NCI-H2107 treated with DMSO at 0.1 percent for 48 hours (cell line): ENCODE measurements around the gene LRP11.
A peak's percentile ranks its signal among the peaks of the same experiment; 100 is the strongest.
"Not testable (repeated sequence)": the region's sequence is repeated elsewhere in the genome, so short reads cannot be mapped to it uniquely, and the experiment has no call there.

Experiments used
- DNase-seq: peaks from one replicate; lab custom pipeline; 2025; ENCODE audit not compliant: unreplicated experiment; lab: John Stamatoyannopoulos, UW

Gene LRP11

DNA sequence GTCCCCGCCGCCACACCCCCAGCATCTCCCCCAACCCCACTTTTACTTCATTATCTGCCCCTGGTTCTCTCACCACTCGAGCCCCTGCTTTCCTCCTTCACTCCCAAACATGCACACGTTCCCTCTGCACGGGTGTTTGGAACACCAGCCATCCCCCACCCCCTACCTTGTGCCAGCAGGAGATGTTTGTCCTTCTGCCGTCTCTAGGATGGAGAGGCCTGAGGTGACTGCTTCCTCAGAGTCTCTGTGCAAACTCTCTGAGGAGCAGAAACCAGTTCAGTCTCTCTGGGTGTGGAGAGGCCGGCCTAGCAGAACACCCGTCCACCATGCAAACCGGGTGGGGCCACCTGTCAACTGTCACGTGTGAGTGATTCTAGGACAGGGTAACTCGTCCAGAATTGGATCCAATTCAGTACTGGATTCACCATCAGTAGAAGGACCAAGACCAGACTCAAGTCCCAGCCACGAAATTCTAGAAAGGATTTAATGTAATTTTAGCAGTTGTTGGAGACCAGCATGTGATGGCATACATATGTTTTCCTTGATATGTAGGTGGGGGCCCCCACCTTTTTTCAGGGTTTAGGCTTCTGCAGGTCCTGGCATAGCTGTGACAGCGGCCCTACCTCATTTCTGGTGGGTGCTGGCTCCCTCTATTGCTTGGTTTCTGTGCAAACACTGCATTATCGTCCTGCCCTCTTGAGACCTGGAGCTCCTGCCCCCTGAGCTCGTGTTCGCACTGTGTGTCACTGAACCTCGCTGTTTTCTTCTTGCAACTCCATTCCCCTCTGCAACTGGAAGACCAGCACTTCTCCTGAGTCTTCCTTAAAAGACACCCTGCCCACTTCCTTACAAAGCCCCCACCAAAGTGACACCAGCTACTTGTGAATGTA, 33.9 kb upstream of the LRP11 start, which contains the start of gene RAET1E:
Gene RAET1E, minus strand, starts transcription at position 259 of the 890 bp plus-strand sequence. CDS start 7,212 bp downstream, outside the sequence.
- DNase-seq = no peak

GRCh38 chr6:149897015-149897697, 33.0 kb upstream of the LRP11 start:
- no peak for DNase-seq

GRCh38 chr6:149896491-149896890, 32.3 kb upstream of the LRP11 start:
- DNase-seq = no peak

GRCh38 chr6:149895833-149896271, 31.7 kb upstream of the LRP11 start:
- DNase-seq = no peak

DNA sequence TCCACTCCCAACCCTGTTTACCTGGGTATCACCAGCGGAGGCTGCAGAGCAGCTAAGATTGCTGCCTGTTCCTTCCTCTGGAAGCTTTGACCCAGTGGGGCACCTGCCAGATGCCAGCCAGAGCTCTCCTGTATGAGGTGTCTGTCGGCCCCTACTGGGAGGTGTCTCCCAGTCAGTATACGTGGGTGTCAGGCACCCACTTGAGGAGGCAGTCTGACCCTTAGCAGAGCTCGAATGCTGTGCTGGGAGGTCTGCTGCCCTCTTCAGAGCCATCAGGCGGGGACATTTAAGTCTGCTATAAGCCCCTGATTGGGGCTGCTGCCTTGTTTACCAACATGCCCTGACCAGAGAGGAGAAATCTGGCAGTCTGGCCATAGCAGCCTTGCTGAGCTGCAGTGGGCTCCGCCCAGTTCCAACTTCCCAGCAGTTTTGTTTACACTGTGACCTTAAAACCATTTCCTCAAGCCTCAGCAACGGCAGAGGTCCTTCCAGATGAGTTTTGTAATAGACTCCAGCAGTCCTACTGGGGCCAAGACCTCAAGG, 31.0 kb upstream of the LRP11 start:
- no peak for DNase-seq

- DNase-seq = not testable (repeated sequence)
Measured at GRCh38 chr6:149891864-149892263, 27.7 kb upstream of the LRP11 start.

DNA sequence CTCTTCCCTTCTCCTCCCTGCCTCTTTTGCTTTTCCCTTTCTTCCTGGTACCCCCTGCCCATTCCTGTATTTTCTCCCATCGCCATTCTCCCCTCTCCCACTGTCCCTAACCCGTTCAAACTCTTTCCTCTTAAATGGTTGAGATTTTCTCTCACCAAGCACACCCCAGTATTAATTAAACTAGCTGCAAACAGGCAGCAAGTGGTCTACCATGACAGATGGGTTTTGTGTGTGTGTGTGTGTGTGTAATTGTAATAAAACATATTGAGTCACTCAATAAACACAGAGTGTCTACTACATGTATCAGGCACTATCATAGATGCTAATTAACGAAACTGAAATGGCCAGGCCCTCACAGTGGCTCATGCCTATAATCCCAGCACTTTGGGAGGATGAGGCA, 27.1 kb upstream of the LRP11 start:
- DNase-seq = no peak

- no peak for DNase-seq
Measured at GRCh38 chr6:149890629-149891045, 26.5 kb upstream of the LRP11 start.

DNA sequence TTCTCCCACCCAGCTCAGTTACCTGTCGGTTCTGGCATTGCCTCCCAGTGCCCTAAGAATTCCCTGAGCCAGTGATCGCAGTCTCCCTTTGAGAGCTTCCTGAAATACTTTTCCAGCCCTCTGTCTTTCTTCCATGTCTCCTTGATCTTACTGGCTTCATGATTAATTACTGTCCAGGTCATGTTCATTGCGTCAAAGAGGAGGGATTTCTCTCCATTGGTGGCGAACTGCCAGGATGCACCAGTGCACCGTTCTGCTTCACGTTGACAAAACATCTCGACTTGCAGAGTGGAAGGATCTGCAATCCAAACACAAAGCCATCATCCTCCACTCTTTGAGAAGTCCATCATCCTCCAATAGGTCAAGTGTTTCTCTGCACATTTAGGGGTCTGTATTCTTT, 25.2 kb upstream of the LRP11 start:
- DNase-seq = no peak

- peak; percentile 93 for DNase-seq
Measured at GRCh38 chr6:149888659-149889058, 24.5 kb upstream of the LRP11 start.

GRCh38 chr6:149888093-149888492, 23.9 kb upstream of the LRP11 start:
- DNase-seq = no peak

GRCh38 chr6:149887343-149887742, 23.2 kb upstream of the LRP11 start:
- DNase-seq = no peak

- DNase-seq = no peak
Measured at GRCh38 chr6:149885888-149886287, 21.7 kb upstream of the LRP11 start.

- no peak for DNase-seq
Measured at GRCh38 chr6:149884617-149885016, 20.5 kb upstream of the LRP11 start.

DNA sequence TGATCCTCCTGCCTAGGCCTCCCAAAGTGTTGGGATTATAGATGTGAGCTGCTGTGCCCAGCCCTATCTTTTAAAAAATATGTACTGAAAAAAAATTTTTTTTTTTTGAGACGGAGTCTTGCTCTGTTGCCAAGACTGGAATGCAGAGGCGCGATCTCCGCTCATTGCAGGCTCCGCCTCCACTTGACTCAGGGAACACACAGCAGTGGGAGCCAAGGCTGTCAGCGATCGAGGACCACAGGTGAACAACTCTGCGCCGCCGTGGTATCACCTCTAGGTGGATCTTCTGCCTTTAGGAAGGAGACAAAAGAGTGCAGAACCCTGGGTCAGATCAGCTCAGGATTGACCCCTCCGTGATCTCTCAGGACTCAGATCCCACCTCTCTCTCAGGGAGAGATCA, 20.1 kb upstream of the LRP11 start:
- DNase-seq = peak; percentile 23

- DNase-seq = no peak
Measured at GRCh38 chr6:149881860-149882259, 17.7 kb upstream of the LRP11 start.

- no peak for DNase-seq
Measured at GRCh38 chr6:149881066-149881766, 17.1 kb upstream of the LRP11 start.

GRCh38 chr6:149877659-149878058, 13.5 kb upstream of the LRP11 start:
- DNase-seq = no peak

DNA sequence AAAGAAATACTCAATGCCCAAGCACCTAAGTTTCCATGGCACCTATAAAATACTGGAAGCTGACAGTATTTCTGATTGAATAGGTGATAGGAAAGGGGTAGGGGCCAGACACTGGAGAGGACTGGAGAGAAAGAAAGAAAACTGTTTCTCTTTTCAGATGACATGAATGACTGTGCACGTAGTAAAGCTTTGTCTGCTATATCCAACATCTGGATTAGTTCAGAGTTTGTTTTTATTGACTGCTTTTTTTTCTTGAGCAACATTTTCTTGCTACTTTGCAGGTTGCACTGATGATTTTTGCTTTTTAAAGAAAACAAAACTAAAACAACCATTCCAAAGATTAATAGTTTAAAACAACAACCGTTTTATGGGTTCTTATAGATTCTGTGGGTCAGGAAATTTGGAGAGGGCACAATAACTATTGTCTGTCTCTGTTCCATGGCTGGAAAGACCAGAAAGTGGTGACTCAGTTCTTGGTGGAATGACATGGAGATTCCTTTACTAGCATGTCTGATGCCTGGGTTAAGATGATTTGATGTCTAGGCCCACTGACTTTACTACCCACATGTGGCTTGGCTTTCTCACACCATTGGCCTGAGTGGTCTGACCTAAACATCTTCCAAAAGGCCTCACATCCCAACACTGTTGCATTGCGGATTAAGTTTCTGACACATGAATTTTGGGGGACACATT, 12.2 kb upstream of the LRP11 start:
- no peak for DNase-seq

GRCh38 chr6:149872233-149872632, 8.1 kb upstream of the LRP11 start:
- no peak for DNase-seq

- no peak for DNase-seq
Measured at GRCh38 chr6:149871182-149871581, 7.0 kb upstream of the LRP11 start.
